IMR-90 (cell line): ENCODE measurements around the gene PARL. TPM values are rescaled to one million over a fixed set of nuclear protein-coding genes. Genes with fewer than 3 reads are reported as not detected.

Source experiments
- ATAC-seq: fragments of 200-7000 bp; cut with Tn5 transposase; 2 replicates; pipeline ENCODE4 v1.9.1; 2020; ENCODE audit warnings: low read depth, mild to moderate bottlenecking, moderate library complexity
- BruUV-seq: library from RNA; stranded (reverse); fragments of 400-500 nt; replicated peaks from 2 replicates; lab custom pipeline; 2021; lab: Mats Ljungman, UMichigan
- CTCF ChIA-PET: fragments of 300-600 bp; formaldehyde crosslinking; extraction: SDS; loops from one replicate; lab custom pipeline; 2021; ENCODE audit warnings: antibody characterized with exemption; lab: Yijun Ruan, JAX
- POLR2A ChIA-PET: fragments of 300-600 bp; sonication (Branson Sonifier 250); formaldehyde crosslinking; loops from one replicate; lab custom pipeline; 2022; ENCODE audit warnings: antibody characterized with exemption; ENCODE audit not compliant: unreplicated experiment; lab: Charles Lee
- DNase-seq: peaks from one replicate; pipeline ENCODE4 v3.0.0; 2013
- H2AFZ ChIP-seq: replicated peaks from 2 replicates; pipeline ENCODE3; 2013; ENCODE audit warnings: low read length, mild to moderate bottlenecking; ENCODE audit not compliant: poor library complexity
- H2AK5ac ChIP-seq: 2 replicates; pipeline ENCODE4 v1.6.1; 2013; ENCODE audit warnings: low read depth, low read length, inconsistent platforms
- H2AK9ac ChIP-seq: replicated peaks from 2 replicates; pipeline ENCODE3; 2013; ENCODE audit warnings: mild to moderate bottlenecking, low read depth, low read length, moderate library complexity; ENCODE audit not compliant: poor library complexity
- H2BK120ac ChIP-seq: 2 replicates; pipeline ENCODE4 v1.6.1; 2013; ENCODE audit warnings: low read depth, low read length, inconsistent platforms
- H2BK15ac ChIP-seq: 3 replicates; pipeline ENCODE4 v1.6.1; 2013; ENCODE audit warnings: low read depth, low read length, inconsistent platforms
- H2BK20ac ChIP-seq: 2 replicates; pipeline ENCODE4 v1.6.1; 2013; ENCODE audit warnings: low read depth, mild to moderate bottlenecking, inconsistent platforms, low read length, moderate library complexity
- H2BK5ac ChIP-seq: 2 replicates; pipeline ENCODE4 v1.6.1; 2013; ENCODE audit warnings: mild to moderate bottlenecking, low read depth, low read length, inconsistent platforms; ENCODE audit not compliant: poor library complexity, severe bottlenecking
- H3K14ac ChIP-seq: replicated peaks from 2 replicates; pipeline ENCODE4 v1.6.1; 2013; ENCODE audit warnings: low read depth, low read length, inconsistent platforms
- H3K18ac ChIP-seq: 2 replicates; pipeline ENCODE4 v1.6.1; 2013; ENCODE audit warnings: low read depth, low read length, control low read depth
- H3K23ac ChIP-seq: 2 replicates; pipeline ENCODE4 v1.6.1; 2013; ENCODE audit warnings: low read depth, low read length, inconsistent platforms
- H3K27ac ChIP-seq: 2 replicates; pipeline ENCODE4 v1.5.1; 2013; ENCODE audit warnings: mild to moderate bottlenecking, control low read depth, low read length; ENCODE audit not compliant: insufficient read depth
- H3K27me3 ChIP-seq: 2 replicates; pipeline ENCODE4 v1.6.1; 2013; ENCODE audit warnings: low read length; ENCODE audit not compliant: control insufficient read depth, insufficient read depth
- H3K36me3 ChIP-seq: 2 replicates; pipeline ENCODE4 v1.6.1; 2013; ENCODE audit warnings: low read length, mixed read lengths; ENCODE audit not compliant: control insufficient read depth, insufficient read depth
- H3K4ac ChIP-seq: 2 replicates; pipeline ENCODE4 v1.6.1; 2013; ENCODE audit warnings: low read depth, low read length, inconsistent platforms
- H3K4me1 ChIP-seq: 2 replicates; pipeline ENCODE4 v1.6.1; 2013; ENCODE audit warnings: low read length, mixed read lengths; ENCODE audit not compliant: control insufficient read depth, insufficient read depth
- H3K4me2 ChIP-seq: 2 replicates; pipeline ENCODE4 v1.6.1; 2013; ENCODE audit warnings: low read depth, mild to moderate bottlenecking, control low read depth, low read length, moderate library complexity
- H3K4me3 ChIP-seq: 2 replicates; pipeline ENCODE4 v1.5.1; 2013; ENCODE audit warnings: low read depth, mild to moderate bottlenecking, control low read depth, low read length, moderate library complexity; ENCODE audit not compliant: insufficient read depth
- H3K56ac ChIP-seq: 2 replicates; pipeline ENCODE4 v1.6.1; 2013; ENCODE audit warnings: low read length, inconsistent platforms; ENCODE audit not compliant: insufficient read depth; ENCODE audit errors: extremely low read depth
- H3K79me1 ChIP-seq, 2 experiments: 2 replicates each; pipeline ENCODE4 v1.6.1; 2013; ENCODE audit warnings: low read length in 2 of 2, inconsistent platforms in 1 of 2, low read depth in 1 of 2
- H3K9ac ChIP-seq: 2 replicates; pipeline ENCODE4 v1.6.1; 2013; ENCODE audit warnings: low read depth, low read length, control low read depth
- H3K9me1 ChIP-seq: 2 replicates; pipeline ENCODE4 v1.6.1; 2013; ENCODE audit warnings: low read length, inconsistent platforms; ENCODE audit not compliant: insufficient read depth
- H3K9me3 ChIP-seq: 2 replicates; pipeline ENCODE4 v1.6.1; 2013; ENCODE audit warnings: low read length; ENCODE audit not compliant: control insufficient read depth, insufficient read depth
- H4K20me1 ChIP-seq: 2 replicates; pipeline ENCODE4 v1.6.1; 2013; ENCODE audit warnings: low read length, inconsistent platforms; ENCODE audit not compliant: insufficient read depth
- H4K5ac ChIP-seq: 2 replicates; pipeline ENCODE4 v1.6.1; 2013; ENCODE audit warnings: mild to moderate bottlenecking, low read depth, low read length, control low read depth
- H4K8ac ChIP-seq, 2 experiments: 2 replicates each; pipeline ENCODE4 v1.6.1; 2013; ENCODE audit warnings: low read depth in 2 of 2, low read length in 2 of 2, control low read depth in 1 of 2, inconsistent platforms in 1 of 2
- H4K91ac ChIP-seq: 2 replicates; pipeline ENCODE4 v1.6.1; 2013; ENCODE audit warnings: low read depth, low read length, inconsistent platforms; ENCODE audit not compliant: insufficient read depth
- BHLHE40 ChIP-seq: fragments of 150-350 bp; IDR thresholded peaks from 2 replicates; pipeline ENCODE4 v1.6.1; 2016; ENCODE audit warnings: mild to moderate bottlenecking, low read depth, low read length
- CEBPB ChIP-seq: IDR thresholded peaks from 2 replicates; pipeline ENCODE4 v1.6.1; 2012; ENCODE audit warnings: low read depth, low read length, improper control_type of control experiment
- CTCF ChIP-seq: conservative IDR thresholded peaks from 2 replicates; pipeline ENCODE4 v1.5.1; 2012; ENCODE audit warnings: mild to moderate bottlenecking, low read depth, low read length, improper control_type of control experiment
- ELK1 ChIP-seq: fragments of 150-350 bp; IDR thresholded peaks from 2 replicates; pipeline ENCODE4 v1.6.1; 2016; ENCODE audit warnings: low read depth, mild to moderate bottlenecking, low read length, moderate library complexity, borderline replicate concordance
- FOS ChIP-seq: fragments of 150-350 bp; IDR thresholded peaks from 2 replicates; pipeline ENCODE4 v1.6.1; 2016; ENCODE audit warnings: low read depth, low read length
- MAFK ChIP-seq: IDR thresholded peaks from 2 replicates; pipeline ENCODE4 v1.6.1; 2012; ENCODE audit warnings: low read depth, low read length, improper control_type of control experiment
- MAZ ChIP-seq: IDR thresholded peaks from 2 replicates; pipeline ENCODE4 v1.6.1; 2012; ENCODE audit warnings: low read depth, mild to moderate bottlenecking, low read length, improper control_type of control experiment, moderate library complexity, borderline replicate concordance
- MXI1 ChIP-seq: IDR thresholded peaks from 2 replicates; pipeline ENCODE4 v1.6.1; 2012; ENCODE audit warnings: low read depth, mild to moderate bottlenecking, low read length, moderate library complexity, borderline replicate concordance
- NFE2L2 ChIP-seq: fragments of 150-350 bp; IDR thresholded peaks from 2 replicates; pipeline ENCODE4 v1.6.1; 2016; ENCODE audit warnings: low read depth, mild to moderate bottlenecking, low read length
- POLR2A ChIP-seq: IDR thresholded peaks from 2 replicates; pipeline ENCODE4 v1.6.1; 2012; ENCODE audit warnings: mild to moderate bottlenecking, low read depth, low read length
- RAD21 ChIP-seq: IDR thresholded peaks from 2 replicates; pipeline ENCODE4 v1.6.1; 2012; ENCODE audit warnings: low read length, improper control_type of control experiment
- RCOR1 ChIP-seq: IDR thresholded peaks from 2 replicates; pipeline ENCODE4 v1.6.1; 2012; ENCODE audit warnings: mild to moderate bottlenecking, low read length, improper control_type of control experiment; ENCODE audit not compliant: insufficient replicate concordance
- RFX5 ChIP-seq: IDR thresholded peaks from 2 replicates; pipeline ENCODE4 v1.8.0; 2012; ENCODE audit warnings: low read depth, mild to moderate bottlenecking, low read length, moderate library complexity
- SMC3 ChIP-seq: fragments of 150-350 bp; IDR thresholded peaks from 2 replicates; pipeline ENCODE4 v1.6.1; 2016; ENCODE audit warnings: low read depth, mild to moderate bottlenecking, antibody characterized with exemption, low read length, moderate library complexity
- USF2 ChIP-seq: fragments of 150-350 bp; IDR thresholded peaks from 2 replicates; pipeline ENCODE4 v1.6.1; 2017; ENCODE audit warnings: mild to moderate bottlenecking, antibody characterized with exemption, low read length, low read depth
- WGBS, 2 experiments: methylation state at CpG; one replicate each; pipeline versions ENCODE4 v1.1.5 to v1.1.7; 2013; ENCODE audit warnings: missing lambda C conversion rate in 2 of 2; ENCODE audit not compliant: insufficient read length in 1 of 2; ENCODE audit errors: extremely low coverage in 2 of 2; 5-methylcytosine and 5-hydroxymethylcytosine counted together
- dilution Hi-C: fragments of 300-500 bp; cut with HindIII; formaldehyde crosslinking; loops from one replicate; pipeline ENCODE4 v1.14.3; 2018; ENCODE audit warnings: low sequenced_read_pairs; ENCODE audit not compliant: unreplicated experiment
- in situ Hi-C: fragments of 300-500 bp; cut with MboI; formaldehyde crosslinking; loops from 3 replicates; pipeline ENCODE4 v1.14.3; 2019; ENCODE audit warnings: low sequenced_read_pairs, inconsistent platforms, mixed read lengths
- intact Hi-C: fragments of 100-400 bp; cut with micrococcal nuclease; formaldehyde crosslinking; loops from 2 replicates; pipeline ENCODE4 v1.10.0; 2022
- polyA plus RNA-seq, 3 experiments: library from polyadenylated mRNA; depleted of rRNA; stranded (reverse); fragments of >200 nt; gene quantifications; 2 replicates each; pipeline ENCODE4 v1.2.3, GENCODE V29; 2012; ENCODE audit warnings: low replicate concordance in 1 of 3
- total RNA-seq: library from RNA; depleted of rRNA; stranded (reverse); fragments of >200 nt; gene quantifications from 2 replicates; pipeline ENCODE4 v1.2.3, GENCODE V29; 2012

PARL gene
- total and polyA plus RNA-seq, 2 of the 4 experiments (the other 2 are of a cell fraction), result 35.5 to 42.6 TPM

- Histone ChIP-seq H4K20me1 (no peaks in the 10 kb centered on the region), H3K4me1 (no peaks in the 10 kb centered on the region), H3K4me2 (no peak overlapping the region), H3K79me1 (peaks cover 0 to 10% of the 10 kb centered on the region in 2 experiments; a peak in 2 of 4 replicates), H2BK15ac (no peak overlapping the region), H2BK20ac (no peak overlapping the region), H2AK9ac (no peak overlapping the region), H4K91ac (no peak overlapping the region), H3K14ac (no peak overlapping the region), H2AK5ac (no peak overlapping the region), H2BK5ac (no peak overlapping the region), H3K27ac (no peak overlapping the region), H3K23ac (no peak overlapping the region), H2BK120ac (no peak overlapping the region), H4K8ac (no peak overlapping the region), H3K9me1 (no peaks in the 10 kb centered on the region), H3K56ac (no peak overlapping the region), H4K5ac (no peak overlapping the region), H2AFZ (no peak overlapping the region), H3K9me3 (no peaks in the 10 kb centered on the region), H3K4me3 (no peak overlapping the region), H3K27me3 (no peaks in the 10 kb centered on the region), H3K9ac (no peak overlapping the region), H3K36me3 (peaks cover 24% of the 10 kb centered on the region), H3K4ac (no peak overlapping the region), H3K18ac (no peak overlapping the region)
- BruUV-seq, result no TSS peak
- TF ChIP-seq MAZ, result no peak
- no peak for TF ChIP-seq POLR2A
- TF ChIP-seq ELK1, result no peak
- no peak for TF ChIP-seq MAFK
- TF ChIP-seq CEBPB, result no peak
- no peak for TF ChIP-seq NFE2L2
- TF ChIP-seq RCOR1, result no peak
- TF ChIP-seq BHLHE40, result no peak
- TF ChIP-seq SMC3, result no peak
- no peak for TF ChIP-seq USF2
- no peak for TF ChIP-seq RFX5
- TF ChIP-seq CTCF, result no peak
- TF ChIP-seq FOS, result no peak
- no peak for TF ChIP-seq RAD21
- no peak for TF ChIP-seq MXI1
- ChIA-PET POLR2A (no interaction called here), CTCF (no interaction called here)
- intact Hi-C loops, result no loop called here
- dilution Hi-C loops, result no loop called here
- in situ Hi-C loops, result no loop called here
- no CpG with 5 or more reads among the region's 3 CpGs for WGBS, 2 experiments
- ATAC-seq, result no peak; the same call in 1 of the 2 replicates
- DNase-seq, result no peak
Measured at GRCh38 chr3:183857863-183858262, 26.8 kb downstream of the PARL start.
